NCI-H748 (cell line): ENCODE measurements around the gene BCAR1.
"Not testable (repeated sequence)": the region's sequence is repeated elsewhere in the genome, so short reads cannot be mapped to it uniquely, and the experiment has no call there.

Source experiments
- DNase-seq: peaks from one replicate; lab custom pipeline; 2025; ENCODE audit not compliant: unreplicated experiment; lab: John Stamatoyannopoulos, UW

BCAR1 gene

DNA sequence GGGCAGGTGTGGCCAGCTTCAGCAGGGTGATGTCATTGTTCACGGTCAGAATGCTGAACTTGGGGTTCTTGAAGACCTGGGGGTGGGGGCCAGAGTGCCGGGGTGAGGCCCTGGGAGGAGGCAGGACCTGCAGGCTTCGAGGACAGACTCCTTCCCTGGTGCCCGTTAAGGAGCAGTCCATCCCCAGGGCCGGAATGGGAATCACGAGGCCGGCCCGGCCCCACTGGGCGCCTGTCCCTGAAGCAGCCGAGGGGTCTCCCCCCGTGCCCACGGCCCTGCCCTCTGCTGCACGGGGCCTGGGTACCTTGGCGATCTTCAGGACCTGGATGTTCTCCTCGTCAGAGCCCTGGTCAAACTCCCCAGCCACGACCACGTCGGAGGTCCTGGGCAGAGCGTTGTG lies 46.0 kb downstream of the BCAR1 start:
- not testable (repeated sequence) for DNase-seq

DNA sequence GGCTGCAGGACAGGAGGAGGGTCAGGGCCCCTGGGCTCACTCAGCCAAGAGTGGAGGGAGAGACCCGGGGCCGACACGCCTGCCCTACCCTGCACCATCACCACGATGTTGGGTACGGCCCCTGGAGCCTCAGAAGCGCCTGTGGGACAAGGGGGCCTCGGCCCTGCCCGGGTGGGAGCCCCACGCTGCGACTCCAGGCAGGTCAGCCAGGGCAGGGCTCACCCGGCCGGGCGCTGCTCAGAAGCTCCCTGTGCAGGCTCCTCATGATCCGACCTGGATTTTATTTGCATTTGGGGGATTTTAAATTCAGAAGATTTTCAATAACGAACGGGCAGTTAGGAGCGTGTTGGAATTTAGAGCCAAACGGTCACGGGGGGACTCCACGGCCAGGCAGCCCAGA lies 46.5 kb downstream of the BCAR1 start:
- DNase-seq, result not testable (repeated sequence)

DNA sequence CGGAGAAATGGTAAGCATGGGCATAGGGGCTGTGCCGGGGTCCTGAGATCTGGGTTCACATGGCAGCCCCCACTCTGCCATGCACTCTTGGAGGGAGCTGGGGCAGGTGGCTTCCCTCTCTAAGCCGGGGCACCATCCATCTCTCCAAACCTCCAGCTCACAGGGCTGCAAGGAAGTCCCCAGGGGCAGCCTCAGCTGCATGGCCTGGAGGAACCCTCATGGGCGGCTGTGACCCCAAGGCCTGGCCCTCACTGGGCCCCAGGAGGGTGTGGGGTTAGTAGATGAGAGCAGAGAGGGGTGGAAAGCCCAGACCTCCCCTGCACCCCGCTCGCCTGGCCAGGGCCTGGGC lies 47.0 kb downstream of the BCAR1 start:
- DNase-seq, result no peak

DNA sequence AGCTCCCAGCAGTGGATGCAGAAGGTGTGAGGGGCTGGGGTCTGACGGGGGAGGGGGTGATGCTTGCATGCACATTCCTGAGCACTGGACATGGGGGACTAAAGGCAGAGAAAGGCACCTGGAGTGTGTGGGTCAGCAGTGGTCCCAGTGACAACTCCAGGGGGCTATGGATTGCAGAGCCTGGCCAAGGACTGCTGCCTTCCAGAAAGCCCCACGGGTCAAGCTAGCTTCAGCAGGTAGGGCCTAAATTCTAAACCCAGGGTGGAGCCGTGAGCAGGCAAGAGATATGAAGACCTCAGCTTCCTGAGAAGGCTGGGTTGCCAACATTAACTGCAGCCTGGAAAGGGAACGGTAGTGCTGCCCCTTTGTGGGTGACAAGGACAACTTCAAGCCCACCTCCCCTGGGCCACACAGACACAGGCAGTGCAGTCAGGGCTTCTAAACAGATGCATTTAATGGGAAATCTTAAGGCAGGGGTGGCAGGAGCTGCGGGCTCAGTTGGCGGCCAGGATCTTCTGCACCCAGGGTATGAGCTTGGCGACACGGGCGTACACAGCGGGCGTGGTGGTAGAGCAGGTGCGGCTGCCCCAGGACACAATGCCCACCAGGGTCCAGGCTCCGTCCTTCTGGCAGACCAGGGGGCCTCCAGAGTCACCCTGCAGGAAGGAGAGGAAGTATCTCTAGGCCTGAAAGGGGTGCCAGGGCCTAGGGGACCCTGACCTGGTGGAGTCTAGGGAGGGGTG lies 47.6 kb downstream of the BCAR1 start:
- no peak for DNase-seq

DNA sequence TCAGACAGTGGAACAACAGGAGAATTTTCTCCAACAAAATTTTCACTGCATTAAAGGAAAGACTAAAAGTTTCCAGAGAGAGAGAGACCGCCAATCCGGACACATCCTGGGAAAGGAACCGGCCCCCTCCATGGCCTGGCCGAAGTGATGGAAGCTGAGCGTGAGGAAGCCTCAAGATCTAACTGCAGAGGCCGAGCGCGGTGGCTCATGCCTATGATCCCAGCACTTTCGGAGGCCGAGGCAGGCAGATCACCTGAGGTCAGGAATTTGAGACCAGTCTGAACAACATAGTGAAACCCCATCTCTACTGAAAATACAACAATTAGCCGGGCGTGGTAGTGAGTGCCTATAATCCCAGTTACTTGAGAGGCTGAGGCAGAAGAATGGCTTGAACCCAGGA lies 48.3 kb downstream of the BCAR1 start:
- no peak for DNase-seq

DNA sequence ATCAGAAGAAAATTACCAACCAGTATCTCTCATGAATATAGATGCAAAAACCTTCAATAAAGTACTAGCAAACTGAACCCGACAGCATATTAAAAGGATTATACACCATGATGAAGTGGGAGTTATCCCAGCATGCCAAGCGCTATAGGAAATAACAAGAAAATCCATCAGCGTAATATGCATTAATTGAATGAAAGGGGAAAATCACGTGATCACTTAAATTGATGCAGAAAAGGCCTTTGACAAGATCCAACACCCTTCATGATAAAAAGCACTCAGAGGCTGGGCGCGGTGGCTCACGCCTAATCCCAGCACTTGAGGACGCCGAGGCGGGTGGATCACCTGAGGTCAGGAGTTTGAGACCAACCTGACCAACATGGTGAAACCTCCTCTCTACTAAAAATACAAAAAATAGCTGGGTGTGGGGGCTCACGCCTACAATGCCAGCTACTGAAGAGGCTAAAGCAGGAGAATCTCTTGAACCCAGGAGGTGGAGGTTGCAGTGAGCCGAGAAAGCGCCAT lies 49.3 kb downstream of the BCAR1 start:
- DNase-seq, result no peak

DNA sequence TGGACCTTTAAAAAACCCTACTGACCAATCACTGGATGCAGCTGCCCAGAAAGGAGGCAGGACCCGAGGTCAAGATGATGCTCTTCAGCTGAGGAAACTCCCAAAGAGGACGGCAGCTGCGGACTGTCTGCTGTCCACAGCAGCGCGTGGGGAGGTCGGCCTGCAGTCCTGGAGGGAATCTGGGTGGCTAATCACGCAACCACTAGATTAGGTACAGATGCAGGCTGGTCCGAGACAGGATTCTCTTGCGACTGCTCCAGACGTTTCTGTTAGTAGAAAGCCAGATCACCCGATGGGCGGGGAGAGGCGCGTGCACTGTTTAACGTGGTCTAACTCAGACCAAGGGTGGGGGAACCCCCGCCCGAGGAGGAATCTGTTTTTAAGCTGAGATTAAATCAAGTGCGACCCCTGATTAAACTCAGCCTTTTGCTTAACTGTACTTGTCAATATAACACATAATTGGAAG lies 53.3 kb downstream of the BCAR1 start:
- DNase-seq, result peak; percentile 7

DNA sequence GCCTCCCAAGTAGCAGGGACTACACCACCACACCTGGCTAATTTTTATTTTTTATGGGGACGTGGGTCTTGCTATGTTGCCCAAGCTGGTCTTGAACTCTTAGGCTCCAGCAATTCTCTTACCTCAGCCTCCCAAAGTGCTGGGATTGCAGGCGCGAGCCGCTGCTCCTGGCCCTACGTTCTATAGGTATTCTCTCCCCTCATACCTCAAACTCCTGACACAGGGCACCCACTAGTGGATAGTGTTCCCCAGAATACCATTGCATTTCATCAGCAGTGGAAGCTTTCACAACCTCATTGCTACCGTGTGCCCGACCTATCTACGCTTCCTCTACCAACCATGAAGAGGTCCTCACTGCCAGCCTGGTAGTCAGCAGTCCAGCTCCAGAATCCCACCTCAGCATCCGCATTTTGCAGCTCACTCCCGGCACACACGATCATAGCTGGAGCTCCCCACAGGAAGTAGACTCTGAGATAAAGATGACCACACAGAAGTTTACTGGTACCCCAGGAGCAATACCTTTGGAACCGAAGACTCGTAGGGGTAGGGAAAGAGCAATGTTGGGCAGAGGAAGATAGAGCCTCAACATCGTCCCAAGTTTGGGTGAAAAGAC lies 53.8 kb downstream of the BCAR1 start:
- DNase-seq, result no peak

DNA sequence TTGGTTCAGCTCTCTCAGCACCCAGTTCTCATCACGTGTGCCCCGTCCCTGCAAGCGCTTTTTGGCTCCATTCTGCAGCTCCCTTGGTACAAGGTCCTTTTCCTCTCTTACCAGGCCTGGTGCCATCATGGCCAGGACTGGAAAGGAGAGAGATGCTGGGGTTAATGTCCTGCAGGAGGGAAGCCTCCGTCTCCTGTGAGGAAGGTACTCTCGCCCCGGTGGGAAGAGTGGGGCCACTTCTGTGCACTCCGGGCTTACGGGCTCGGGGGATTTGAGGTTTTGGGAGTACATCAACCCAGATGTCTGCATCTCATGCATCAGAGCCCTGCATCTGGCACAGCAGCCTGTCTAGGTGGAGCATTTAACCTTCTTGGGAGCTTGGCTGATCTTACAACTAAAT lies 54.6 kb downstream of the BCAR1 start:
- DNase-seq, result no peak

DNA sequence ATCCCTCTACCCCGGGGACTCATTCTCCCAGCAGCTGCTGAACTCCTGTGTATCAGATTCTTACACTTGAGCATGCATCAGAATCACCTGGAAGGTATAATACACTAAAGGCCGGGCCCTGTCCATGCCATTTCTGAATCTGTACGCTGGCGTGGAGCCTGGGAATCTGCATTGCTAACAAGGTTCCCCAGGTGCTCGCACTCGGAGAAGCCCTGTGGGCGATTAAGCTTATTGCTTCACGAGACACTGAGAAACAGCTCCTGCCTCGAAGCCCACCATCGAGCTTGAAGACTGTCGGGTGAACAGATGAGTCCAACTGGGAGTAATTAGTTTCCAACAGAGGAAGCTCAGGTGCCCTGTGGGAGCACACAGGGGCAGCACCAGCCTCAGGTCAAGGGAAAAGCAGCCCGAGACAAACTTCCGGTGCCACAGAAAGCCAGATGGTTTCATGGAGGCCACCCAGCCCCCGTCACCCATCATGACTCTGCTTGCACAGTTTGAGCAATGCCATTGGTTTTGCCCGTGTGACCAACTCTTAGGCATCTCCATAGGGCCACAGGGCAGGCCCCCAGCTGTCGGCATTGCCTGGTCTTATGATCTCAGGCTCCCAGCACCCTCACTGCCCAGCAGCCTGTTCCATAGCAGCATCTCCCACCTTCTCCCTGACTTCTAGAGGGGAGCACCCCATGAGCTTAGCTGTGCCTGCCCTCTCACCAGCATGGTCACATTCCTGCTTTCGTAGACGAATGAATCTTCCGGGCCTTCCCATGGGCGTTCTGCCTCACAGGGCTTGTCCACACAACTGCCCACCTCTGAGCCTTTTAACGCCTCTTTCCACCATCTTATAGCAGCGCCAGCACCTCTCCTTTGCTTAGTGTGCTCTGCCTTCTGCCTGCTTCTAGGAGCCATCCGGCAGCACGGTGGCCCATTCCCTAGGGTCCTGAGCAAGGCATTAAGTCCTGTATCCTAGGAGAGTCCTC lies 55.3 kb downstream of the BCAR1 start:
- DNase-seq, result no peak

DNA sequence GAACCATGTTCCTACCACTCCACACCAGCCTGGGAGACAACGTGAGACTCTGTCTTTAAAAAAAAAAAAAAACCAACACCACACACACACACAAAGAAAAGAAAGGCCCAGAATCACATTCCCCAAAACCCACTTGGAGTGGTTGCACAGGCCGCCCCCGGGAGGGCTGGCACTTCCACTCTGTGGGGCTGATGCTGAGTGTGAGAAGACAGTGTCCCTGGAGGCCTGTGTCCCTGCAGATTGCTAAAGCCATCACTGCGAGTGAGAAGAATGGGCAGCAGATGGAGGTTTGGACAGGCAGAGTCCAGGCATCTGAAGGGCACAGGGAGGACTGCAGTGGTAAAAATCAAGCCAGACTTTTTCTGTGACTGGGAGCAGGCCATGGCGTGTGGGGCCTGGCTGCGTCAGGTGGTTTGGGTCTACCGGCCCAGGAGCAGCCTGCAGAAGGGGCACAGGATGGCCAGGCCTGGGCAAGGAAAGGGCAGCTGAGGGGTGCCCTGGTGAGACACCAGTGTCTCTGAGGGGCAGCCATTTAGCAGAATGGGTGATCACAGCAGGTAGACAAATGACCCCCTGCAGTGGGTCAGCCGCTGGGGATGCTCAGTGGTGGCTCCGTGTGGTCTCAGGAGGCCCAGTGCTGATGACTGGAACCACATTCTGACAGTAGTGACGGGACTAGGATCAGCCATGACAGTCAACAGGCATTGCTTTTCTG lies 57.5 kb downstream of the BCAR1 start:
- no peak for DNase-seq

DNA sequence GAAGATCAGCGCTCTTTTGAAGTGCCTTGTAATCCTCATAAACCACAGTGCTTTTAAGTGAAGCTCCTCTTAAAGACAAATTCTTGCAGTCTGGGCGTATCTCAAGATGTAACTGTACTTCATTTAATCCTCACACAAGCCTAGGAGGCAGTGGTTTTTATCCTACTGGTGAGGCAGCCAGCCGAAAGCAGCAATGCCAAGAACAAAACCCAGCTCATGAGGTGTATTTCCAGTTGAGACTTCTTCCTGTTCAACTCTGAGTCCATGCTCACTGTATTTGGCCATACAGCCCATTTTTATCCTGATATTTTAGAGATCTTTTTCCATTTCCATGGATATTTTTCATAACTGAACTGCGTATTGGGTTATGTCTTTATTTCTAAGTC lies 58.2 kb downstream of the BCAR1 start:
- DNase-seq, result no peak

DNA sequence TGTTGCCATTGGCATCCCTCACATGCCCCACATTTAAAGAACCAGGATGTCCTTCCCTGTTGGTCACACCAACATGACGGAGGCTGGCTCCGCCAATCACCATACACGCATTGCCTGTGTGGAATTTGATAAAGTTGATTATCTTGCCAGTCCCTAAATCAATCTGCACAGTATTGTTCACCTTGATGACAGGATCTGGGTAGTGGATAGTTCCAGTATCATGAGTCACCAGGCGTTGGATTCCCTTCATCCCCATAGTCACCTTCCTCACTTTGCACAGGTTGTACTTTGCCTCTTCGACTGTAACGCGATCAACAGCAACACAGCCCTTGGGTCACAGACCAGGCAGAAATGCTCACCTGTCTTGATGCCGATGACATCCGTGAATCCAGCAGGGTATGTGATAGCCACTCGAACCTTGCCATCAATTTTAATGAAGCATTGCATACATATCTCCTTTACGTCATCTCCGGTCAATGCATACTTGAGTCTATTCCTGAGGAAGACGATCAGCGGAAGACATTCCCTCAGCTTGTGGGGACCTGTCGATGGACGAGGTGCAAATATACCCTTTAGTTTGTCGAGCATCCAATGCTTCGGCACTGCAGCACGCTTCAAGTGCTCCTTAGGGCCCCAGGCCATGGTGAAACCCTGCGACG lies 58.7 kb downstream of the BCAR1 start:
- DNase-seq, result no peak

DNA sequence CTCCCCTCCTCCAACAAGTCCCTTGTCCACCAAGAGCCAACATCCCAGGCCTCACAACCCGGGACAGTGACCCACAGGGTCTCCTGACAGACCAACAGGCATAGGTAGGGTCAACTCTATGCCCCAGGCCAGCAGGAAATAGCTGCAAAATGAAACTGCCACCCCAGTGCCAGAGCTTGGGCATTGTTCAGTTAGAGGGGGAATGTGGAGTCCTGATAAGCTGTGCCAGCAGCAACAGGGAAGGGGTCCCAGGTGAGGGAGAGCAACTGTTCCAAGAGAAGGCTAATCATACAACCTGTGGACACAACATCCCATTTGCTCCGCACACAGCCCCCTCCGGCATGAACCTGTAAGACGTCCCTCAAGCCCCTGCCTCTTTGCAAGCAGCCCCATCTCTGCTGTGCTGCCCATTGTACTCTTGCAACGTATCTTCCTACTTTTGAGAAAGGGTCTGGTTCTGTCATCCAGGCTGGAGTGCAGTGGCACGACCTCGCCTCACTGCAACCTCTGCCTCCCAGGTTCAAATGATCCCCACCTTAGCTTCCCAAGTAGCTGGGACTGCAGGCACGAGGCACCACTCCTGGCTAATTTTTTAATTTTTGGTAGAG lies 61.7 kb downstream of the BCAR1 start:
- no peak for DNase-seq

DNA sequence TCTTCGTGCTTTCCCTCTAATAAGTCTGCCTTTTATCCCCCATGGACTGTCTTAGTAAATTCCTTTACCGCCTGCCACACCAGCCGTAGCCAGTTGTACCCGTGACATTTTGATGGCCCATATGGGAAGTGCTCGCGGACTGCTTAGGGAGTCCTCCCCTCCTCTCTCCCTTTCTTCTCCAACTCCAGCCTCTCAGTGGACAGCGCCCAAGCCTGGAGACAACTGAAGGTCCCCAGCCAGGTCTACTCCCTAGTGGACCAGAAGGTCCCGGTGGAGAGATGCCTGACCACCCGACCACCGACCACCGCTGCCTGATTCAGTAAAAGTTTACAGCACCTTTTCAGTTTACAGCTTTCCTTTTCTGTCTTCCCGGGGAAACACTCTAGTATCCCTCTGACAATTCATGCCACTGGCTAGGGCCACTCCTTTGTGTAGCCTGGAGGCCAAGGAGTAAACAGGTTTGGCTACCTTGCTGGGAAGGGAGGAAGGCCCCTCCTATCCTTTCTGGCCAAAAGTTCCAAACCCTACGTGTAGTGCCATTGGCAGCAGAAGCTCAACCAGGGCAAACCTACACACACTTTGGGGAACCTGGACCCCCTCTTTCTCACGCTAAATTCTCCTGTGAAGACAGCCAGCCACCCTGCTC lies 62.5 kb downstream of the BCAR1 start:
- DNase-seq, result no peak

DNA sequence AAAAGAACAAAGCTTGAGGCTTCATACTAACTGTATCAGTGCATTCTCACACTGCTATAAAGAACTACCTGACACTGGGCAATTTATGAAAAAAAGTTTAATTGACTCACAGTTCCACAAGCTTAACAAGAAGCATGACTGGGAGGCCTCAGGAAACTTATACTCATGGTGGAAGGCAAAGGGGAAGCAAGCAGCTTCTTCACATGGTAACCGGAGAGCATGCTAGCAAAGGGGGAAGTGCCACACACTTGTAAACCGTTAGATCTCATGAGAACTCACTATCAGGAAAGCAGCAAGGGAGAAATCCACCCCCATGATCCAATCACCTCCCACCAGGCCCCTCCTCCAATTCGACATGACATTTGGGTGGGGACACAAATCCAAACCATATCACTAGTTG lies 69.8 kb downstream of the BCAR1 start:
- no peak for DNase-seq

DNA sequence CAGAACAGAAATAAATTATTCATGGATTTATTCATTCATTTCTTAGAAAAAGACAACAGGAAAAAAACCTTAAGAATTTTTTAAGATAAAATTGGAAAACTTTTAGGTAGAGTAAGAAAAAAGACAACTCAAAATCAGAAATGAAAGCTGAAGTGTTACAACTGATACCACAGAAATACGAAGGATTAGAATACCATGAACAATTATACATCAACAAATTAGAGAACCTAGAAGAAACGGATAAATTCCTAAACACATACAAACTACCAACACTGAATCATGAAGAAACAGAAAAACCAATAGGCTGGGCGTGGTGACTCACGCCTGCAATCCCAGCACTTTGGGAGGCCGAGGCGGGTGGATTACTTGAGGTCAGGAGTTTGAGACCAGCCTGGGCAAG lies 72.2 kb downstream of the BCAR1 start:
- DNase-seq, result no peak
